ENCODE measurements around the gene PPP3CA.

PPP3CA gene

DNA sequence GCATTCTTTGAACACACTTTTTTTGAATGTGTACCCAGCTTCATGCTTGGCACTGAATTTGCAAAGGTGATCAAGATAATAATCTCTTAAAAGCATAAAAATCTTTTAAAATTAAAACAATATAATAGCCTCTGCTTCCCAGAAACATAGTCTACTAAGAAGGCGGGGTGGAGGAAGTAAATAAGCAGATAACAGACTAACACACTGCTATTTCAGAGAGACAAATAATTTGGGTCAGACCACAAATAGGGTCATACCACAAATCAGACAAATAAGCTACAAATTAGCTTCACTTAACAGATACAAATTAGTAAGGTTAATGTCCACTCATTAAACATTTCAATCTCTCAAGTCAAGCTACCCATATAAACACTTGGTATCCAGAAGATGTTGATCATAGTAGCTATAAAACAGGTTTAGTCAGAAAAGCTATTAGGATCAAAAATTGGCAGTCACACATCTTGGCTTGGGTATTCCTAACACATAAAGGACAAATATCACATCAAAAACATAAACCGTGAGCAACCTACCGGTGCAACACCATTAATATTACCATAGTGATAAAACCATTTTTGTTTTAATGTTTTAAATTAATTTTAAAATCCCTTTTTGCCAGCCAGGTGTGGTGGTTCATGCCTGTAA, 47.3 kb downstream of the PPP3CA start:
- H3K4me1 Mint-ChIP-seq = peaks cover 4% of the 10 kb centered on the region
- no peaks in the 10 kb centered on the region for H3K9me3 Mint-ChIP-seq
- DNase-seq = no peak
- no peaks in the 10 kb centered on the region for H3K27me3 Mint-ChIP-seq (ENCODE audit: low read depth, poor library complexity)
- no peaks in the 10 kb centered on the region for H3K36me3 Mint-ChIP-seq (ENCODE audit: low read depth)
- H3K4me3 Mint-ChIP-seq = no peak overlapping the region
- TF ChIP-seq, protein P1, sequence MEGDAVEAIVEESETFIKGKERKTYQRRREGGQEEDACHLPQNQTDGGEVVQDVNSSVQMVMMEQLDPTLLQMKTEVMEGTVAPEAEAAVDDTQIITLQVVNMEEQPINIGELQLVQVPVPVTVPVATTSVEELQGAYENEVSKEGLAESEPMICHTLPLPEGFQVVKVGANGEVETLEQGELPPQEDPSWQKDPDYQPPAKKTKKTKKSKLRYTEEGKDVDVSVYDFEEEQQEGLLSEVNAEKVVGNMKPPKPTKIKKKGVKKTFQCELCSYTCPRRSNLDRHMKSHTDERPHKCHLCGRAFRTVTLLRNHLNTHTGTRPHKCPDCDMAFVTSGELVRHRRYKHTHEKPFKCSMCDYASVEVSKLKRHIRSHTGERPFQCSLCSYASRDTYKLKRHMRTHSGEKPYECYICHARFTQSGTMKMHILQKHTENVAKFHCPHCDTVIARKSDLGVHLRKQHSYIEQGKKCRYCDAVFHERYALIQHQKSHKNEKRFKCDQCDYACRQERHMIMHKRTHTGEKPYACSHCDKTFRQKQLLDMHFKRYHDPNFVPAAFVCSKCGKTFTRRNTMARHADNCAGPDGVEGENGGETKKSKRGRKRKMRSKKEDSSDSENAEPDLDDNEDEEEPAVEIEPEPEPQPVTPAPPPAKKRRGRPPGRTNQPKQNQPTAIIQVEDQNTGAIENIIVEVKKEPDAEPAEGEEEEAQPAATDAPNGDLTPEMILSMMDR (IDR thresholded peaks at IDR 0.05) = no peak
- no peak overlapping the region for H3K27ac Mint-ChIP-seq

GRCh38 chr4:101299021-101299420, 48.3 kb downstream of the PPP3CA start:
- no peaks in the 10 kb centered on the region for H3K9me3 Mint-ChIP-seq
- TF ChIP-seq, protein P1 (IDR thresholded peaks at IDR 0.05) = no peak

GRCh38 chr4:101295691-101296090, 51.6 kb downstream of the PPP3CA start:
- Mint-ChIP-seq H3K27me3 (ENCODE audit: low read depth, poor library complexity) (no peaks in the 10 kb centered on the region), H3K4me1 (peaks cover 14% of the 10 kb centered on the region), H3K9me3 (no peaks in the 10 kb centered on the region), H3K36me3 (ENCODE audit: low read depth) (no peaks in the 10 kb centered on the region), H3K4me3 (no peak overlapping the region), H3K27ac (no peak overlapping the region)
- DNase-seq = no peak
- TF ChIP-seq, protein P1 (IDR thresholded peaks at IDR 0.05) = no peak

More at GRCh38 chr4:101299021-101299420, 48.3 kb downstream of the PPP3CA start:
- H3K27ac Mint-ChIP-seq = no peak overlapping the region
- no peaks in the 10 kb centered on the region for H3K4me1 Mint-ChIP-seq
- DNase-seq = no peak
- no peaks in the 10 kb centered on the region for H3K36me3 Mint-ChIP-seq (ENCODE audit: low read depth)
- H3K4me3 Mint-ChIP-seq = no peak overlapping the region
- H3K27me3 Mint-ChIP-seq (ENCODE audit: low read depth, poor library complexity) = no peaks in the 10 kb centered on the region

GRCh38 chr4:101294597-101294996, 52.7 kb downstream of the PPP3CA start:
- Mint-ChIP-seq H3K36me3 (ENCODE audit: low read depth) (no peaks in the 10 kb centered on the region), H3K9me3 (no peaks in the 10 kb centered on the region), H3K4me1 (peaks cover 18% of the 10 kb centered on the region), H3K27ac (no peak overlapping the region), H3K27me3 (ENCODE audit: low read depth, poor library complexity) (no peaks in the 10 kb centered on the region), H3K4me3 (no peak overlapping the region)
- TF ChIP-seq, protein P1 (IDR thresholded peaks at IDR 0.05) = no peak
- DNase-seq = no peak

- Mint-ChIP-seq H3K4me3 (no peak overlapping the region), H3K27me3 (ENCODE audit: low read depth, poor library complexity) (no peaks in the 10 kb centered on the region), H3K4me1 (peaks cover 34% of the 10 kb centered on the region), H3K9me3 (no peaks in the 10 kb centered on the region), H3K36me3 (ENCODE audit: low read depth) (no peaks in the 10 kb centered on the region), H3K27ac (no peak overlapping the region)
- no peak for DNase-seq
- TF ChIP-seq, protein P1 (IDR thresholded peaks at IDR 0.05) = no peak
Observed at GRCh38 chr4:101292901-101293300, 54.4 kb downstream of the PPP3CA start.

DNA sequence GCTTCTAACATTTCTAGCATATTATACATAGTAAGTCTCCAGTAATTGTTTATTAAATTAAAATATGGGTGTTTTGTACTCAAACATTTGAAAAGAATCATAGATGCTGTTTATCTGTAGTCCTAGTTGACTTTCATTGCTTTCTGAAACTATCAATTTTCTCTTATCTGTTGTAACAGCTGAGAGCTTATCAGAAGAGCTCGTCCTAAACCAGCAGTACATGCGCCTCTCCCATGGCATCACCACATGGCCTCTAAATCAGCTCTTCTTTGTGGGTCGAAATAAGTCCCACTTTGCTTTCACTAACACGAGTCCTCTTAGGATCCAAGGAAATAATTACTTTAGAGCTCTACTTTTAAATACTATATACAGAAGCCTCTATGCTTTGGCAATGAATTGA, 55.1 kb downstream of the PPP3CA start:
- TF ChIP-seq, protein P1 (IDR thresholded peaks at IDR 0.05) = no peak
- Mint-ChIP-seq H3K27me3 (ENCODE audit: low read depth, poor library complexity) (no peaks in the 10 kb centered on the region), H3K9me3 (no peaks in the 10 kb centered on the region), H3K27ac (no peak overlapping the region), H3K4me1 (peaks cover 41% of the 10 kb centered on the region), H3K36me3 (ENCODE audit: low read depth) (no peaks in the 10 kb centered on the region), H3K4me3 (no peak overlapping the region)
- DNase-seq = no peak
